Embryonic facial prominence (tissue), 1 donor: ENCODE results near the gene ANKRD53.
"Not testable (repeated sequence)": the region's sequence is repeated elsewhere in the genome, so short reads cannot be mapped to it uniquely, and the experiment has no call there.

Experiments
- DNase-seq: peaks from one replicate; pipeline ENCODE4 v3.0.0-alpha.2; 2016; ENCODE audit errors: extremely low spot score

The ANKRD53 gene

GRCh38 chr2:71008342-71008741 lies 29.9 kb downstream of the ANKRD53 start:
- DNase-seq = no peak

- not testable (repeated sequence) for DNase-seq
Observed at GRCh38 chr2:71011786-71012185, 33.4 kb downstream of the ANKRD53 start.

GRCh38 chr2:71018625-71019024 lies 40.2 kb downstream of the ANKRD53 start:
- no peak for DNase-seq

GRCh38 chr2:71019989-71020388 lies 41.6 kb downstream of the ANKRD53 start:
- DNase-seq = not testable (repeated sequence)

- not testable (repeated sequence) for DNase-seq
Observed at GRCh38 chr2:71021394-71021793, 43.0 kb downstream of the ANKRD53 start.

GRCh38 chr2:71023553-71024243 lies 45.3 kb downstream of the ANKRD53 start:
- DNase-seq = not testable (repeated sequence)
